H1 (cell line): ENCODE data around the gene POU4F1. TPM values are rescaled to one million over a fixed set of nuclear protein-coding genes. Genes with fewer than 3 reads are reported as not detected.

Source experiments
- ASH2L ChIP-seq: fragments of 200-600, 300-600 bp; sonication (generic); IDR thresholded peaks from one replicate; pipeline ENCODE4 v1.7.1; 2017; ENCODE audit warnings: low read length
- KDM4A ChIP-seq: IDR thresholded peaks from one replicate; pipeline ENCODE4 v1.7.1; 2012; ENCODE audit warnings: low read depth, mild to moderate bottlenecking, moderate library complexity, low read length, inconsistent platforms; ENCODE audit not compliant: severe bottlenecking
- NANOG ChIP-seq: IDR thresholded peaks from 2 replicates; pipeline ENCODE4 v1.6.1; 2011; ENCODE audit warnings: low read length, low read depth, mild to moderate bottlenecking, inconsistent platforms; ENCODE audit not compliant: insufficient read depth, poor library complexity, severe bottlenecking
- NRF1 ChIP-seq: IDR thresholded peaks from 2 replicates; pipeline ENCODE4 v1.6.1; 2011; ENCODE audit warnings: mild to moderate bottlenecking, low read depth, low read length, improper control_type of control experiment
- polyA plus RNA-seq, 7 experiments: library from polyadenylated mRNA; depleted of rRNA in 3 of 7; stranded (reverse) in 5 of 7; unstranded in 2 of 7; fragments of >200 nt in 5 of 7; fragments of 200-250 nt in 2 of 7; gene quantifications; 1 replicate in 5 of 7; 2 replicates in 1 of 7; 4 replicates in 1 of 7; pipeline versions ENCODE4 v1.2.1 to v1.2.3, GENCODE V29; 2011 to 2013; ENCODE audit warnings: missing spikeins in 2 of 7, mixed read lengths in 2 of 7
- total RNA-seq: library from RNA; stranded (reverse); fragmentation: NEBNext Ultra II Directional; extraction: Animal tissue kit (Norgen Biotek cat#: 25700); gene quantifications from 2 replicates; pipeline ENCODE4 v1.2.1, GENCODE V29; 2021
- TF ChIP-seq, protein P1 (sequence below): fragments of 300-600 bp; sonication (generic); IDR thresholded peaks from 2 replicates; pipeline ENCODE4 v1.7.1; 2012; ENCODE audit warnings: low read length, moderate library complexity, mild to moderate bottlenecking, inconsistent platforms; ENCODE audit not compliant: insufficient replicate concordance
- TF ChIP-seq, protein P2 (sequence below), 3 experiments: IDR thresholded peaks; 1 replicate in 2 of 3; 2 replicates in 1 of 3; pipeline versions ENCODE4 v1.5.1 to v1.6.1; 2011; ENCODE audit warnings: low read length in 3 of 3, mild to moderate bottlenecking in 3 of 3, inconsistent platforms in 2 of 3, low read depth in 1 of 3, moderate library complexity in 1 of 3; ENCODE audit not compliant: insufficient read depth in 1 of 3; ENCODE audit errors: control extremely low read depth in 1 of 3

POU4F1 gene
- total and polyA plus RNA-seq, 2 of the 8 experiments (the other 6 are each of a cell fraction or from before 2014, with no cell fraction given): 0.09 to 0.32 TPM

DNA sequence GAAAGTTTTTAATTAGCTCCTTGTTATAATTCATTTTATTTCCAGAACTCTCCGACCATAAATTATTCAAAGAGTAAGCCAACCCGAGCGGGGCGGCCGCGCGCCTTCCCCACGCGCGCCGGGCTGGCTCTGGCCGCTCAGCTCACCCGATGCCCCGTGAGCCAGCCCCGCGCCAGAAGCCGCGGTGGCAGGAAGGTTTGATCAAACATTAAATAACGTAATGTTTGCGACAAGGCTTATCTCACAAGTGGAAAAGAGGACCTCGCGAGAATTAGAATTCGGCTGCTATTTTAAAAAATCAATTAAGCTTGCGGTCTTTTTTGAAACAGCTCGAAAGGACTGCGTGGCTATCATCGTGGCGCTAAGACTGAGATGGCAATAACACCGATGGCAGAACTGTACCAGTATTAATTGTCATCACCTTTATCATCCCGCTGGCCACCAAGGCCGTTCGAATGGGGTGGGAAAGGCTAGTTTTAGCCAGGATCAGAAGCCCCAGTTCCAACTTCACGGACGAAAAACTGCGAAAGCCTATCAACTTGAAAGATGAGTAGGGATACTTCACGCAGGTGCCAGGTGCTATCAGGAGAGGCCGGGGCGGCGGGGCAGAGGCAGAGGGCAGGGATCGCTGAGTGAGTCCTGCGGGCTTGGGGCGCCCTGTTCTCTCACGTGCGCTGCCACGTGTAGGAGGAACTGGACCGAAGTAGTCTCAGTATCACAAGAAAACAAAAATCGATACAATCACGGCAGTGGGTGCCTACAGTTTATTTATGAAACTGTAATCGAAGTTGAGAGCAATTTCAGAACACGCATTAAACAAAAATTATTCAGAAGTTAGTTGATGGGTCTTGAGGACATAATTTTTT, 6.4 kb downstream of the POU4F1 start (continued):
- TF ChIP-seq, protein P1, sequence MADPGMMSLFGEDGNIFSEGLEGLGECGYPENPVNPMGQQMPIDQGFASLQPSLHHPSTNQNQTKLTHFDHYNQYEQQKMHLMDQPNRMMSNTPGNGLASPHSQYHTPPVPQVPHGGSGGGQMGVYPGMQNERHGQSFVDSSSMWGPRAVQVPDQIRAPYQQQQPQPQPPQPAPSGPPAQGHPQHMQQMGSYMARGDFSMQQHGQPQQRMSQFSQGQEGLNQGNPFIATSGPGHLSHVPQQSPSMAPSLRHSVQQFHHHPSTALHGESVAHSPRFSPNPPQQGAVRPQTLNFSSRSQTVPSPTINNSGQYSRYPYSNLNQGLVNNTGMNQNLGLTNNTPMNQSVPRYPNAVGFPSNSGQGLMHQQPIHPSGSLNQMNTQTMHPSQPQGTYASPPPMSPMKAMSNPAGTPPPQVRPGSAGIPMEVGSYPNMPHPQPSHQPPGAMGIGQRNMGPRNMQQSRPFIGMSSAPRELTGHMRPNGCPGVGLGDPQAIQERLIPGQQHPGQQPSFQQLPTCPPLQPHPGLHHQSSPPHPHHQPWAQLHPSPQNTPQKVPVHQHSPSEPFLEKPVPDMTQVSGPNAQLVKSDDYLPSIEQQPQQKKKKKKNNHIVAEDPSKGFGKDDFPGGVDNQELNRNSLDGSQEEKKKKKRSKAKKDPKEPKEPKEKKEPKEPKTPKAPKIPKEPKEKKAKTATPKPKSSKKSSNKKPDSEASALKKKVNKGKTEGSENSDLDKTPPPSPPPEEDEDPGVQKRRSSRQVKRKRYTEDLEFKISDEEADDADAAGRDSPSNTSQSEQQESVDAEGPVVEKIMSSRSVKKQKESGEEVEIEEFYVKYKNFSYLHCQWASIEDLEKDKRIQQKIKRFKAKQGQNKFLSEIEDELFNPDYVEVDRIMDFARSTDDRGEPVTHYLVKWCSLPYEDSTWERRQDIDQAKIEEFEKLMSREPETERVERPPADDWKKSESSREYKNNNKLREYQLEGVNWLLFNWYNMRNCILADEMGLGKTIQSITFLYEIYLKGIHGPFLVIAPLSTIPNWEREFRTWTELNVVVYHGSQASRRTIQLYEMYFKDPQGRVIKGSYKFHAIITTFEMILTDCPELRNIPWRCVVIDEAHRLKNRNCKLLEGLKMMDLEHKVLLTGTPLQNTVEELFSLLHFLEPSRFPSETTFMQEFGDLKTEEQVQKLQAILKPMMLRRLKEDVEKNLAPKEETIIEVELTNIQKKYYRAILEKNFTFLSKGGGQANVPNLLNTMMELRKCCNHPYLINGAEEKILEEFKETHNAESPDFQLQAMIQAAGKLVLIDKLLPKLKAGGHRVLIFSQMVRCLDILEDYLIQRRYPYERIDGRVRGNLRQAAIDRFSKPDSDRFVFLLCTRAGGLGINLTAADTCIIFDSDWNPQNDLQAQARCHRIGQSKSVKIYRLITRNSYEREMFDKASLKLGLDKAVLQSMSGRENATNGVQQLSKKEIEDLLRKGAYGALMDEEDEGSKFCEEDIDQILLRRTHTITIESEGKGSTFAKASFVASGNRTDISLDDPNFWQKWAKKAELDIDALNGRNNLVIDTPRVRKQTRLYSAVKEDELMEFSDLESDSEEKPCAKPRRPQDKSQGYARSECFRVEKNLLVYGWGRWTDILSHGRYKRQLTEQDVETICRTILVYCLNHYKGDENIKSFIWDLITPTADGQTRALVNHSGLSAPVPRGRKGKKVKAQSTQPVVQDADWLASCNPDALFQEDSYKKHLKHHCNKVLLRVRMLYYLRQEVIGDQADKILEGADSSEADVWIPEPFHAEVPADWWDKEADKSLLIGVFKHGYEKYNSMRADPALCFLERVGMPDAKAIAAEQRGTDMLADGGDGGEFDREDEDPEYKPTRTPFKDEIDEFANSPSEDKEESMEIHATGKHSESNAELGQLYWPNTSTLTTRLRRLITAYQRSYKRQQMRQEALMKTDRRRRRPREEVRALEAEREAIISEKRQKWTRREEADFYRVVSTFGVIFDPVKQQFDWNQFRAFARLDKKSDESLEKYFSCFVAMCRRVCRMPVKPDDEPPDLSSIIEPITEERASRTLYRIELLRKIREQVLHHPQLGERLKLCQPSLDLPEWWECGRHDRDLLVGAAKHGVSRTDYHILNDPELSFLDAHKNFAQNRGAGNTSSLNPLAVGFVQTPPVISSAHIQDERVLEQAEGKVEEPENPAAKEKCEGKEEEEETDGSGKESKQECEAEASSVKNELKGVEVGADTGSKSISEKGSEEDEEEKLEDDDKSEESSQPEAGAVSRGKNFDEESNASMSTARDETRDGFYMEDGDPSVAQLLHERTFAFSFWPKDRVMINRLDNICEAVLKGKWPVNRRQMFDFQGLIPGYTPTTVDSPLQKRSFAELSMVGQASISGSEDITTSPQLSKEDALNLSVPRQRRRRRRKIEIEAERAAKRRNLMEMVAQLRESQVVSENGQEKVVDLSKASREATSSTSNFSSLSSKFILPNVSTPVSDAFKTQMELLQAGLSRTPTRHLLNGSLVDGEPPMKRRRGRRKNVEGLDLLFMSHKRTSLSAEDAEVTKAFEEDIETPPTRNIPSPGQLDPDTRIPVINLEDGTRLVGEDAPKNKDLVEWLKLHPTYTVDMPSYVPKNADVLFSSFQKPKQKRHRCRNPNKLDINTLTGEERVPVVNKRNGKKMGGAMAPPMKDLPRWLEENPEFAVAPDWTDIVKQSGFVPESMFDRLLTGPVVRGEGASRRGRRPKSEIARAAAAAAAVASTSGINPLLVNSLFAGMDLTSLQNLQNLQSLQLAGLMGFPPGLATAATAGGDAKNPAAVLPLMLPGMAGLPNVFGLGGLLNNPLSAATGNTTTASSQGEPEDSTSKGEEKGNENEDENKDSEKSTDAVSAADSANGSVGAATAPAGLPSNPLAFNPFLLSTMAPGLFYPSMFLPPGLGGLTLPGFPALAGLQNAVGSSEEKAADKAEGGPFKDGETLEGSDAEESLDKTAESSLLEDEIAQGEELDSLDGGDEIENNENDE: no peak
- TF ChIP-seq ASH2L (peak; percentile 42), NANOG (no peak), NRF1 (no peak), KDM4A (no peak)
- TF ChIP-seq, protein P2, sequence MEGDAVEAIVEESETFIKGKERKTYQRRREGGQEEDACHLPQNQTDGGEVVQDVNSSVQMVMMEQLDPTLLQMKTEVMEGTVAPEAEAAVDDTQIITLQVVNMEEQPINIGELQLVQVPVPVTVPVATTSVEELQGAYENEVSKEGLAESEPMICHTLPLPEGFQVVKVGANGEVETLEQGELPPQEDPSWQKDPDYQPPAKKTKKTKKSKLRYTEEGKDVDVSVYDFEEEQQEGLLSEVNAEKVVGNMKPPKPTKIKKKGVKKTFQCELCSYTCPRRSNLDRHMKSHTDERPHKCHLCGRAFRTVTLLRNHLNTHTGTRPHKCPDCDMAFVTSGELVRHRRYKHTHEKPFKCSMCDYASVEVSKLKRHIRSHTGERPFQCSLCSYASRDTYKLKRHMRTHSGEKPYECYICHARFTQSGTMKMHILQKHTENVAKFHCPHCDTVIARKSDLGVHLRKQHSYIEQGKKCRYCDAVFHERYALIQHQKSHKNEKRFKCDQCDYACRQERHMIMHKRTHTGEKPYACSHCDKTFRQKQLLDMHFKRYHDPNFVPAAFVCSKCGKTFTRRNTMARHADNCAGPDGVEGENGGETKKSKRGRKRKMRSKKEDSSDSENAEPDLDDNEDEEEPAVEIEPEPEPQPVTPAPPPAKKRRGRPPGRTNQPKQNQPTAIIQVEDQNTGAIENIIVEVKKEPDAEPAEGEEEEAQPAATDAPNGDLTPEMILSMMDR (IDR thresholded peaks at IDR 0.05; ENCODE audit: control extremely low read depth in 1 of 3, insufficient read depth in 1 of 3, low read depth in 1 of 3, low read length in 3 of 3): no peak
